Posterior vena cava (tissue), 2 donors: Measurements from ENCODE around the gene PLAC1. TPM values are rescaled to one million over a fixed set of nuclear protein-coding genes. Genes with fewer than 3 reads are reported as not detected.

Experiments used
- DNase-seq: peaks from one replicate; pipeline ENCODE4 v3.0.0-alpha.2; 2020; ENCODE audit warnings: low spot score
- intact Hi-C, 2 donors: fragments of 100-400 bp; cut with DNase I; formaldehyde crosslinking; loops; one replicate each; pipeline versions ENCODE4 v1.14.1 to v1.14.2; 2022 to 2023
- total RNA-seq, 2 donors: library from RNA; stranded (reverse); fragmentation: NEBNext Ultra II Directional; extraction: Animal tissue kit (Norgen Biotek cat#: 25700); gene quantifications; one replicate each; pipeline ENCODE4 v1.2.1, GENCODE V29; 2021
- donor health status: DM: yes; HTN: yes; CAD: no.
- donor health status: DM: yes; HTN: yes; CAD: no.

PLAC1 gene
- total RNA-seq, 2 donors from 2014 or later, result not detected

DNA sequence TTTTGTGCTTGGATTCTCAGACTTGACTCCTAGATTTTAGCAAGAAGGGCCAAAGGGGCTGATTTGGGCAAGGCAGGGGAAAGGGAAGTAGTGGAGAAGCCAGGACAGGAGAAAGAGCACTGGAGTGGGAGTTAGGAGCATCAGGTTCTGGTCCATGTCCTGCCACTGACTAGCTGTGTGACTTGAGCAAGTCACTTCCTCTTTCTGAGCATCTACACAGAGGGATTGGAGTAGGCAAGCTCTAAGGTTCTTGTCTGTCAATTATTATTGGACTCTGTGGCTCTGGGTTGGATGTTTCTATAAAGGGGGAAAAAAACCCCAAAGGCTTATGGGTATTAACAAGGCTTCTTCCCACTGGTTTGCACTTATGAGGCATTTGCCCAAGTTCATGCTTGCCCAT lies 24.4 kb downstream of the PLAC1 start:
- intact Hi-C loops, result no loop called here
- DNase-seq, result no peak

DNA sequence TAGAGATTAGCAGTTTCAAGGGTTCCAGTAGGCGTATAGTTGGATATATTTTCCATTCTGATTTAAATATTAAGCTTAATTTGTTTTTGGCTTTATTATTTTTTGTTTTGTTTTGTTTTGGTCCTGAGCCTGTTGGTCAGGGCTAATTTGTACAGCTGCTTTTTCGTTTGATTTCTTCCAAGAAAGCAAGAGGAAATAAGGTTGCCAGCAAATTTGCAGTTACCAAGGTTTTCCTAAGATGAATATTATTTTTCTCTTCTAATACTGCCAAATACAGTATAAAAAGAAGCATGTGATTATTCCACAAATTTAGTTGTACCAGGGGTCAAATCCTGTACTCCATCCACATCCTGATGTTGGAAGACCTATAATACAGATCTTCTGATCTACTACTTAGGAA lies 24.9 kb downstream of the PLAC1 start:
- intact Hi-C loops, result no loop called here
- no peak for DNase-seq

DNA sequence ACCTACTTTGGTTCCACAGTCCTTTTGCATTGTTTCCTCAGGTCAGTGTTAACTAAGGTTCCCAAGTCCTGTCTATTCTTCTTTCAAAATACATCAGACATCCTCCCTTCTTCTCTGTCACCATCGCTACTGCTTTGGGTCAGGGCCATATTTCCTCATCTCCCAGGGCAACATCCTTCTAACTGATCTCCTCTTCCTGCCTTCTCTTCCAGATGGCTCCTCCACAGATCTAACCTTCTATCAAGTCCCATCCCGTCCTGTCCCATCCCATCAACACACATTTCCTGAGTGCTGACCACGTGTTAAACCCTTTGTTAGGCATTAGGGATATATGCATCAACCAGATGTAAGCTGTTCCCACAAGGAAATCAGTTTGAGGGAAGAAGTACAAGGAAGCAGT lies 25.9 kb downstream of the PLAC1 start:
- intact Hi-C loops, result no loop called here

DNA sequence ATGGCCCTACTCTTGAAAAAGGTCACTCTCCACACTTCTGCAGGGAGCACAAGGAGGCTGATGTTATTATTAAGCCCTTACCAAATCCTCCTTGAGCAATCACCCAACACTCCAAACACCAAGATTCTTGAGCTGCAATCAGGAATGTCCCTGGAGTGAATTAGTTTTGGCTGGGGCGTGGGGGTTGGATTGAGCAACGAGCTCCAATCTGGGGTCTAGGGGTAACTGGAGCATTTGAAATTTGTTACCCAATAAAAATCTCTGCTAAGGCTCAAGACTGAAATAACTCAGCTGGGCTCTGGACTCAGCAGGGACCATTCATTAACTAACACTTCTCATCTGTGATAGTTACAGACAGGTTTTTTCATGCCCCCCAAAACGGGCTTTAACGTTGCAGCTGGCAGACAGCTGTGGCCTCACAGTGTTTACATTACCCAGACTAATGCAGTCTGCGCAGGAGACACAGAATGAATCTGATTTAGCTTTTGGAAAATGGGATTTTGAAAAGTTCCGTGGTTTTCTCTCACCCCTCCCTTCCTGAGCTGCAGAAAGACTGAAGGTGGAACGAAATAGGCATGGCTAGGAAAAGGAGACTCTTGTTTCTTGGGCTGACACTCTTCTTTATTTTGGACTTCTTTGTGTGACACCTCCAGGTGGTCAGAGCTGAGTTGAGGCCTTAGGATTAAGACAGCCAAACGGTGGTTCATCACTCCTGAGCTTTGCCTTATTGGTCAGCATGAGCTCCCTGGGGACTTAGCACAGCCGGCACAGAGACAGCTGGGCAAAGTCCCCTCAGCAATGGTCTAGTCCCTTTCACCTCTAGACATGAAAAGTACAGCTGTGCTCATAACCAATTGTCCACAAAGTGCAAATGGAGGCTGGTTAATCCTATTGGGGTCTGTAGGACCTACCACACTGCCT lies 26.6 kb downstream of the PLAC1 start:
- intact Hi-C loops, result no loop called here
- DNase-seq, result no peak

More for the DNA sequence above, 25.9 kb downstream of the PLAC1 start:
- DNase-seq, result no peak

GRCh38 chrX:134628663-134629062 lies 29.6 kb downstream of the PLAC1 start:
- no peak for DNase-seq
- intact Hi-C loops, result no loop called here

DNA sequence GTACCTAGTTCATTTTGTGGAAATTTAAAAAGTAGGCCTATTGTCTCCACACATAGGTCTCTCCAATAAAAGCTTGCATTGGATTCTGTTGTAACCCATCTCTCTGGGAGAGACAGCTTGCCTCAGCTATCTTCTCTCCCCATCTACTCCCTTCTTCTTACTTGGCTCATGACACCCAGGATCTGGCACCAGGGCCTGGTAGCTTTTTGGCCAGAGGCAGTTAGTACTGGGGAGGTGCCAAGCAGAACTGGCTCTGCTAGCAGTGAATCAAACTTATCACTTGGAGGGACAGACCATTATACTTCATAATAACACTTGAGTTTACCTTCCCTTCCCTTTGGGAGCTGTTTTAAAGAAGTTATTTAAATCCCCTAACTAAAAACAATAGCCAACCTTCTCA lies 31.8 kb downstream of the PLAC1 start:
- no peak for DNase-seq
- intact Hi-C loops, result no loop called here

DNA sequence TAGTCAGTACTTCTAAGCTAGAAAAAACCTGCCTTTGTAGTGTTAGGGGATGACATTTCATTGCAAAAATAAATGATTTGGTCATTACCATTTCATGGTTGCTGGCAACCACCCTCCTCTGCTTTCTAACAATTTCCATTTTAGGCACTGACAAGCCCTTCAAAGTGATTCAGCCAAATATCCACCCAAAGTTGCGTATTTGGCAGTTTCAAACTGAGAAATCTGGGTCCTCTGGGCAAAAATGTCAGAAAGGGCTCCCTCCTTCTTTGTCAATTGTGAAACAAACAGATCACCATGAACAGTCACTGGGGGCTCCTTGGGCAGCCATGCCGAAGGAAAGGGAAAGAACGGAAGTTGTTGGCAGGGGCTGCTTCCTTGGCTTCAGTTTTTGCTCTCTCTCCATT lies 33.0 kb downstream of the PLAC1 start:
- intact Hi-C loops, result no loop called here
- no peak for DNase-seq

DNA sequence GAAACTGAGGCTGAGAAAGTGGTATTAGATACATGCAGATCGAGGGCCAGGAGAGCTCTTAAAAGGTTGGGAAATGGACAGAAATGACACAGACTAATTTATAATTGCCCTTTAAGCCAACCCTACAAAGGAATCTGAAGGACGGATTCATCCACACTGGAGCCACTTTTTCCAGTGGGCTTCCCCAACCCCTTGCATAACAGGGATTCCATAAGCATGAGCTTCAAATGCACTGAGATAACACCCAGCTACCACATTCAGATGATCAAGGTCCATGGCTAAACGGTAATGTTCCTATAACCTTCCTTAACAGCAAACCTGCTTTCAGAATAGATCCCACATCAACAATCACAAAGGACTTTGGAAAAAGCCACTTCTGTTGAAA lies 34.2 kb downstream of the PLAC1 start:
- intact Hi-C loops, result no loop called here
- no peak for DNase-seq

- intact Hi-C loops, result no loop called here
- no peak for DNase-seq
These were observed 34.8 kb downstream of the PLAC1 start for GRCh38 chrX:134623293-134624045.

DNA sequence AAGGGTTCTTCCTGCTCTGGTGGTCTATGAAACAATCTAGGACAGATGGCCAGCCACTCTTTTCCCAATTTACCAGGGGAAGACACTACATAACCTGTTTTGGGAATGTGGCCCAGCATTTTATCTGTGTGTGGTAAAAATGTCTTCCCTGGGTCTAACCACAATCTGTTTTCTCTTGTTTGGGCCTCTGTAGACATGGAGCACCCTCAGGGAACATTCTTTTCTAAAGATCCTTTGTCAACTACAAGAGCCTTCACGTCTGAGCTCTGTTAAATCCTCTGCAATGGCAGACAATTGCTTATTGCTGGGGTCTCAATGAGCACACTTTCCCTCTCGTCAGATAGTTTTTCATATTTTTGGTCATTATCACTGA lies 35.5 kb downstream of the PLAC1 start:
- intact Hi-C loops, result no loop called here
- no peak for DNase-seq

DNA sequence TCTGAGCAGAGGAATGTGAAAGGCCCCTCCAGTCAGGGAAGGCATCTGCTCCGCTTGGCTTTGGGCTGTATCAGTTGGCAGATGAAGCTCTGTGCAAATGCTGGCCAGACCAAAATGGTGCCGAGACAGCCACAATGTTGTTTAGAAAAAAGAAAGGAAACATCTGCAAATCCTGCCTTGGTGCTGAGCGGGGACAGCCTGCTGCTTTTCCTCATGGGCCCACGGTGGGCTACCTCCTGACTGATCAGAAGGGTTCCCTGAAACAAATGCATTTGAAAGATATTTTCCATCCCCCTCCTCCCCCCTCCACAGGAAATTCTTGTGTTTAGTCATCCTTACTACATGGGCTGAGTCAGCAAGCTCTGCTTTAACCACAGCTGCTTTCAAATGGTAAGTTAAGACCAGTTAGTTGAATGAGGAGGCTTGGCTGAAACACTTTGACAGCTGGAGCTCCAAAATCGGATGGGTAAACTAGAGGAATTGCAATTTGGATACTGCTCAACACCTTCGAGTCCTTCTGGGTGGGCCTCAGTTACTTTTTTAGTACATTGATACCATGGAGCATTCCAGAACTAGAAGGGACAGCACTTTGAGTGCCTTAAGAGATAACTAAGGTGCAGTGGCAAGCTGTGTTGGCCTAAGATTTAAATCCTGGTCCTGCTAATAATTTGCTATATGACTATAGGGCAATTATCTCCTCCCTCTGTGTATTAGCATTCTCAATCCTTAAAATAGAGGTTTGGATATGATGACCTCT lies 36.0 kb downstream of the PLAC1 start:
- intact Hi-C loops, result no loop called here
- no peak for DNase-seq

DNA sequence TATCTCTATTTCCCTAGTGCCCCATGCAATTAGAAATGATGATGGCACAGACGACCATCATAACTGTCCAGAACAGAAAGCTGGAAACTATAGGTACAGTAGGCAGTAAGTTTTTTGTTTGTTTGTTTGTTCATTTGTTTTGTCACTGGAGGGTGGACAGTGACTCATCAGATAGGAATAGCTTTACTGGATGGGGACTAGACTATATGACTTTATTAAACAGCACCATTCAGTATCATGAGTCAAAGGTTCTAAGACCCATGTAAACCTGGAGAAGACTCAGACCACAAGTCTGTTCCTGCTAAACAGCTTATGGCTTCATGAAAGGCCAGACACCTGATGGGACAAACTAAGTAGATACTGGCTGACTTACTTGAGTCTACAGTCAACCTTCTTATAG lies 38.4 kb downstream of the PLAC1 start:
- no peak for DNase-seq
- intact Hi-C loops, result no loop called here

- DNase-seq, result no peak
- intact Hi-C loops, result no loop called here
These were observed 44.9 kb downstream of the PLAC1 start for GRCh38 chrX:134613396-134613795.

DNA sequence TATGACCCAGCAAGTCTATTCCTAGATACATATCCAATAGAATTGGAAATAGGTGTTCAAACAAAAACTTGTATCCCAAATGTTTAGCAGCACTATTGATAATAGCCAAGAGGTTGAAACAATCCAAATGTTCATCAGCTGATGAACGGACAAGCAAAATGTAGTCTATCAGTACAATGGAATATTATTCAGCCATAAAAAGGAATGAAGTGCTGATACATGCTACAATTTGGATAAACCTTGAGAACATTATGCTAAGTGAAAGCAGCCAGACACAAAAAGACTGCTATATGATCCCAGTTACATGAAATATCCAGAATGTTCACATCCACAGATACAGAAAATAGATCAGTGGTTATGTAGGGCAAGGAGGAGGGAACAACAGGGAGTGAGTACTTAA lies 50.1 kb downstream of the PLAC1 start:
- intact Hi-C loops, result no loop called here

GRCh38 chrX:134607523-134607922 lies 50.7 kb downstream of the PLAC1 start:
- no peak for DNase-seq
- intact Hi-C loops, result no loop called here

More for the DNA sequence above, 50.1 kb downstream of the PLAC1 start:
- no peak for DNase-seq

DNA sequence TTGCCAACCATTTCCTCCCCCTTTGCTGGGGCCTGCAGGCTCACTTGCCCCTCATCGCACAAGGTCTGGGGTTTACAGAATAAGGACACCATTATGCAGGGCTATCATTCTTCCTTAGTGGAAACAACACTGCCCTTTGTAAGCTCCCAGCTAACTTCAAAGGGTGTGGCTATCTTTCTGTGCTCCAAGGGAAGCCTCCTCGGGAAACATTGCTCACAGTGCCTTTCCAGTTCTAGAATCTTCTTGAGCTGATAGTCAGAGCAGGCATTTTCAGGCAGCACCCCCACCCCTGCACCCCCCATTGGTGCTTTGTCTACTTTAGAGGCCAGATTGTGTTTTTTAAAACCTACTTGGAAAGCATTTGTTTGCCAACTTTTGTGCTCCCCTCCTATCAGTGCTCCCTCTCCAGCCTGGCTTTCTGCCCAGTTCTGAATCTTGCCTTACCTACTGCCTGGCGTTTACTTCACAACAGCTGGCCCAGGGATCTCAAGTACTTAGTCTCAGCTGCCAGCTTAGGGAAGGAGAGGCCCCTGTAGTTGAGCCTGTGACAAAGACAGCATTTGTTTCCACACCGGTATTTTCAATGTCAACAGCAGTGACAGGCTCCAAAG lies 53.5 kb downstream of the PLAC1 start:
- no peak for DNase-seq
- intact Hi-C loops, result no loop called here

GRCh38 chrX:134603806-134604700 lies 54.2 kb downstream of the PLAC1 start:
- intact Hi-C loops, result no loop called here
- no peak for DNase-seq

DNA sequence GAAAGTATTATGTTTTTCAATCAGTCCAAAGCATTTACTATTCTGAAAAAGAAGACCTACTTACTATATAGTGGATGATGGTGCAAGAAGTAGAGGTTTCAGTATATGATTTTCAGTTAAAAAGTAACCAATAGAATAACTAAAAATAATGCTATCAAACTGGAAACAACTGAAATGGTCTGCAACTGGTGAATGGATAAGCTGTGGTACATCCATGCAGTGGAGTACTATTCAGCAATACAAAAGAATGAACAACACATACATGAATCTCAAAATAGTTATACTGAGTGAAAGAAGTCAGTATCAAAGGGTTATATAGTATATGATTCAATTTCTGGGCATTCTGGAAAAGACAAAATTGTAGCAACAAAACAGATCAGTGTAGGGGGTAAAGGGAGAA lies 55.9 kb downstream of the PLAC1 start:
- no peak for DNase-seq
- intact Hi-C loops, result no loop called here
